Motor neuron (in vitro differentiated cells): Measurements from ENCODE around the gene RGS9. TPM values are rescaled to one million over a fixed set of nuclear protein-coding genes. Genes with fewer than 3 reads are reported as not detected.
"Not testable (repeated sequence)": the region's sequence is repeated elsewhere in the genome, so short reads cannot be mapped to it uniquely, and the experiment has no call there.

Experiments
- ATAC-seq, 8 experiments: fragments of 200-7000 bp; cut with Tn5 transposase; replicated peaks in 6 of 8; 2 replicates each; pipeline ENCODE4 v1.8.0; 2021; ENCODE audit warnings: mild to moderate bottlenecking in 8 of 8, moderate library complexity in 8 of 8
- H3K27ac ChIP-seq, 2 donors: fragments of 250-450 bp; sonication (Bioruptor Pico); 2 replicates each; pipeline ENCODE4 v1.9.0; 2021; ENCODE audit warnings: antibody characterized with exemption in 2 of 2, mild to moderate bottlenecking in 2 of 2, moderate library complexity in 1 of 2
- H3K4me1 ChIP-seq, 2 donors: fragments of 250-450 bp; sonication (Bioruptor Pico); replicated peaks in 1 of 2; 2 replicates each; pipeline ENCODE4 v1.6.1; 2021; ENCODE audit warnings: antibody characterized with exemption in 2 of 2, mild to moderate bottlenecking in 2 of 2, moderate library complexity in 1 of 2
- H3K4me3 ChIP-seq, 5 donors: fragments of 250-450 bp; sonication (Bioruptor Pico); 2 replicates each; pipeline ENCODE4 v1.9.0; 2021; ENCODE audit warnings: antibody characterized with exemption in 5 of 5, mild to moderate bottlenecking in 5 of 5, moderate library complexity in 4 of 5
- WGBS, 10 experiments: fragments of 450-650 bp; shearing (Covaris generic); methylation state at CpG; one replicate each; pipeline ENCODE4 v1.0.0; 2022; 5-methylcytosine and 5-hydroxymethylcytosine counted together
- in situ Hi-C, 9 experiments: fragments of 400-800 bp; cut with MboI; loops; one replicate each; pipeline ENCODE4 v1.15.0; 2021; ENCODE audit warnings: low sequenced_read_pairs in 9 of 9, low pct_unique_long_range_greater_than_20kb in 2 of 9; ENCODE audit not compliant: unreplicated experiment in 9 of 9
- total RNA-seq, 8 experiments: library from RNA; unstranded; fragments of 300-600 nt; gene quantifications; 2 replicates each; pipeline versions ENCODE4 v1.2.3 to v1.2.4, GENCODE V29; 2022

Gene RGS9
- total RNA-seq, 8 experiments from 2014 or later, result 0.46 to 52.0 (median 4.5) TPM

DNA sequence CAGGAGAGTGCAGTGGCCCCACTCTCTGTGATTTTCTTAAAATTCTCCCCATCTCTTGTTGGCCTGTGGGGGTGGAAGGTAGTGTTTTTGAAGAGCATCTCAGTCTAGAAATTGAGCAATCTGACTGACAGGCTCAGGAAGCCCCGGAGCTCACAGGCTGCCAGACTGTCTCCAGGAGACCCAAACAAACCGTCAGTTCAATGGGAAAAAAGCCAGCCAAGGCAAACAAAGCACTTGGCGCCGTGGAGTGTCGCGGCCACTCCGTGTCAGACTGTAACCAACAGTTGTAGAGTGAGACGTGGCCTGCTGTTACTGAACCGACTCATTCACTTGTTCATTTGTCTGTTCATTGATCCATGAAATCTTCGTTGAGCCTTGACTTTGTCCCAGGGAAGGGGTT is 33.7 kb downstream of the RGS9 start:
- Histone ChIP-seq H3K4me3 (no peak overlapping the region), H3K27ac (no peak overlapping the region), H3K4me1 (peaks cover 14 to 25% of the 10 kb centered on the region in 2 donors)
- 53 to 92% (median 68%) methylated on average over 1 to 8 of the region's 10 CpGs; no CpG with 5 or more reads in 4 of the 10 experiments for WGBS, 10 experiments
- in situ Hi-C loops, result no loop called here
- ATAC-seq, result peak in 1 of 8 experiments; percentile 64

DNA sequence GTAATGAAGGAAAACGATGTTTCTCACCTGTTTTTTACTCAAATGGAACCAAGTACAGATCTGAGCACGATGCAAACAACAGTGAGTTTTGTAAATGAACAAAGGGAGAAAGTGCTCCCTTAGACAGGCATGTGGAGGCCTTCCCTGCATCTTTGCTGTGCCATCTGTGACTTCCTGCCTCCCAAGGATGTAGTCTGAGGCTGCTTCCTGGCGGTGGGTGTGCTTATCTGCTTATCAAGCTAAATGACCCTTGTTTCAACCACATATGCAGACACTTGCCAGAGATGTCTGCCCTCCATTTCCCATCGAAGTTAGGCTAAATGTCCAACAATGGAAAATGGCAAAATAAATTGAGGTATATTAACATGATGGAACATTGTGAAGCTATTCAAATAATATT is 34.6 kb downstream of the RGS9 start:
- Histone ChIP-seq H3K27ac (no peak overlapping the region), H3K4me3 (no peak overlapping the region), H3K4me1 (peaks cover 8 to 22% of the 10 kb centered on the region in 2 donors)
- 29 to 95% (median 57%) methylated on average over 1 to 4 of the region's 4 CpGs; no CpG with 5 or more reads in 5 of the 10 experiments for WGBS, 10 experiments
- no peak for ATAC-seq
- in situ Hi-C loops, result no loop called here

DNA sequence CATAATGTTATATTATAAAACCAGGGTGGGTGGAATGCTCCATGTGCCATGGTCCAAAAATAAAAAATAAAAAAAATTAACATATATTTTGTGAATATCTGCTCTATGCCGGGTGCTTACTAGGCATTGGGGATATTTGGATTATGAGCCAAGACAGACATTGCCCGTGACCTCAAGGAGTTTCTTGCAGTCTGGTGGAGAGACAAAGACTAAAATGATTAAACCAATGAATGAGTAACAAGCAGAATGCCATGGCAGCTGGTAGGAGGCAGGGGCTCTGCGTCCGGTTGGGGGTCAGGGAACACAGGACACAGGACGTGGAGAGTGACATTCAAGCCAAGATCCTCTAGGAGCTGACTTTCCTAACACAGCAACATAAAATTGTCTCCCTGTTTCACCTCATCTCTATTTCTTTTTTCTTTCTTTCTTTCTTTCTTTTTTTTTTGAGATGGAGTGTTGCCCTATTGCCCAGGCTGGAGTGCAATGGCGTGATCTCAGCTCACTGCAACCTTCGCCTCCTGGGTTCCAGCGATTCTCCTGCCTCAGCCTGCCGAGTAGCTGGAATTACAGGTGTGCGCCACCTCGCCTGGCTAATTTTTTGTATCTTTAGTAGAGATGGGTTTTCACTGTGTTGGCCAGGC is 35.4 kb downstream of the RGS9 start:
- WGBS, 10 experiments, result 71 to 96% (median 92%) methylated on average over 2 to 10 of the region's 11 CpGs; no CpG with 5 or more reads in 2 of the 10 experiments
- in situ Hi-C loops, result no loop called here
- ATAC-seq, result no peak

DNA sequence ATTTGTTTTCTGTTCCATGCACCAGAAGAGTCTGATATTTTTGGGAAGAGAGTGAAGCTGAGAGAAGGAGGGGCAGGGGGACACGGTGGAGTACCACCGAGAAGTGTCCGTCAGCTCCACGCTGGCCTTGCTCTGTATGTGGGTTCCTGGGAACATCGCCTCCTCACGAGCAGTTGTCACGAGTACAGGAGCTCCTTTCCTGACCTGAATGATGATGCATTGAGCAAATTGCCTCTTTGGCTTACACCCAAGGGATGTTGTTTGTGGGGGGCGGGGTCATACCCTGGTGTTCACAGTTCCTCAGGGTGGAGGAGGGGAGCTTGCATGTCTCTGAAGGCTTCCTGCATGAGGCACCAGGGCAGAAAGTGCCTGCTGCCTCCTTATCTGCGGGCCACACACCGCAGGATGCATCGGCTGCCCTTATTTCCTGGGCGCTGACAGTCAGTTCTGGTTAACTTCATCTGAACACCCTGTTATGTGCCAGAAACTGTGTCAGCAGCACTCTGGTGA is 36.2 kb downstream of the RGS9 start:
- Histone ChIP-seq H3K4me3 (no peak overlapping the region), H3K27ac (peak overlapping the region in 1 of 2 donors; percentile 70), H3K4me1 (peaks cover 10 to 19% of the 10 kb centered on the region in 2 donors)
- peak in 7 of 8 experiments; percentile 30 to 93 (median 90) for ATAC-seq
- in situ Hi-C loops, result no loop called here
- WGBS, 10 experiments, result 30 to 100% (median 65%) methylated on average over 1 to 9 of the region's 12 CpGs

More for the DNA sequence above, 35.4 kb downstream of the RGS9 start:
- H3K4me3 ChIP-seq, result no peak overlapping the region
- peaks cover 4 to 16% of the 10 kb centered on the region in 2 donors for H3K4me1 ChIP-seq
- H3K27ac ChIP-seq, result peak overlapping the region in 1 of 2 donors; percentile 70

DNA sequence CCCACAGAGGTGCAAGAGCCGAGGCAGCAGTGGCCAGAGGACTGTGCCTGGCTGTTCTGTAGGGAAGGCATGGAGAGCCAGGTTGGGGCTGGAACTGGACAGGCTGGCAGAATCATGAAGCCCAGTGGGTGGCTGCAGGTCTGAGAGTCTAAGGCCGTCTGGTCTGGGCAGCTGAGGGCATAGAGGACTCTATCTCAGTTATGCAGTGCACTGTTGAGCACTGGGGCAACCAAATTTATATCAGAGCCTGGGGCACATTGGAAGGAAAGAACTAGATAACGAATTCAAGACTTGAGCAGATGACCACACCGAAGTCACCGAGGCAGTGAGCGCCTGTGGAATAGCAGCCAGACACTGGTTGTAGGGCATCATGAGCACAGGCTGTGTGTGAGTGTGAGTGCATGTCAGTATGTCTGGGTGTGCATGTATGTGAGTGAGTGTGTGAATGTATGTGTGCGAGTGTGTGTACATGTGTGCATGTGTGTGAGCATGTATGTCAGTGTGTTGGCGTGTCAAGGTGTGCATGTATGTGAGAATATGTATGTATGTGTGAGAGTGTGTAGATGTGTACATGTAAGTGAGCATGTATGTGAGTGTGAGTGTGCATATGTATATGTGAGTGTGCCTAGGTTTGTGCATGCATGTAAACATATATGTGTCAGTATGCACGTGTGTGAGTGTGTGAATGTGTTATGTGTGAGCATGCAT is 37.0 kb downstream of the RGS9 start:
- Histone ChIP-seq H3K27ac (no peak overlapping the region), H3K4me1 (peaks cover 18 to 26% of the 10 kb centered on the region in 2 donors), H3K4me3 (no peak overlapping the region)
- in situ Hi-C loops, result no loop called here
- WGBS, 10 experiments, result 64 to 100% (median 83%) methylated on average over 1 to 8 of the region's 9 CpGs; no CpG with 5 or more reads in 1 of the 10 experiments
- no peak for ATAC-seq

DNA sequence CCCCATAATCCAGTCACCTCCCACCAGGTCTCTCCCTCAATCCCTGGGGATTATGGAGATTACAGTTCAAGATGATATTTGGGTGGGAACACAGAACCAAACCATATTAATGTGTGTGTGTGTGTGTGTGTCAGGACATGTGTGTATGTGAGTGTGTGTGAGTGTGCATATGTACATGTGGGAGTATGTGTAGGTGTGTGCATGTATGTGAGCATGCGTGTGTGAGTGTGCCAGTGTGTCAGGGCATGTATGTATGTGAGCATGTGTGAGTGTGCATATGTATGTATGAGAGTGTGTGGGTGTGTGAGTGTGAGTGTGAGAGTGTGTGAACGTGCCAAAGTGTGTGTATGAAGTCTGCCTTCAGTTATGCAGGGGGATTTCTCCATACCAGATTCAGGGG is 37.8 kb downstream of the RGS9 start:
- 40 to 100% (median 65%) methylated on average over 1 to 2 of the region's 2 CpGs; no CpG with 5 or more reads in 5 of the 10 experiments for WGBS, 10 experiments
- peaks cover 26 to 32% of the 10 kb centered on the region in 2 donors for H3K4me1 ChIP-seq
- in situ Hi-C loops, result loop anchor here in 1 of 9 experiments (25.0 kb wide), 1 partner anchor 238 kb away; no protein-coding TSS in a partner anchor
- H3K27ac ChIP-seq, result no peak overlapping the region
- no peak for ATAC-seq
- H3K4me3 ChIP-seq, result no peak overlapping the region

DNA sequence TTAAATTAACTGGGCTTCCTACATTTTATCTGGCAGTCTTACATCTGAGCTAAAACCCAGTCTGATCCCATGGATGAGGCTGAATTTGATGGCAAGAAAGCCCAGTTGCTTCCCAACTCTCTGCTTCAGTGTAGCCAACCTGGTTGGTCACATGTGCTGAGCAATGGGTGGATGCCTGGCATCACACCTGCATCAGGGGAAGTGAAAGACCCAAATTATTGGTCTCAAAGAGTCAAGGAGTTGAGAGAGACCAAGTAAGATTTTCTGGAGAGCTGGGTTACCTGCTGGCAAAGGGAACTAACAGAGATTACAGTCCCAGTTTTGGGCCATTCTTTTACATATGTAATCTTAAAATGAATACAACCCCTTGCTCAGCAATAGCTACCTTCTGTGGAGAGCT is 38.8 kb downstream of the RGS9 start:
- no peak overlapping the region for H3K4me3 ChIP-seq
- peaks cover 31 to 40% of the 10 kb centered on the region in 2 donors for H3K4me1 ChIP-seq
- no peak for ATAC-seq
- in situ Hi-C loops, result loop anchor here in 1 of 9 experiments (25.0 kb wide), 1 partner anchor 239 kb away; no protein-coding TSS in a partner anchor
- H3K27ac ChIP-seq, result no peak overlapping the region

DNA sequence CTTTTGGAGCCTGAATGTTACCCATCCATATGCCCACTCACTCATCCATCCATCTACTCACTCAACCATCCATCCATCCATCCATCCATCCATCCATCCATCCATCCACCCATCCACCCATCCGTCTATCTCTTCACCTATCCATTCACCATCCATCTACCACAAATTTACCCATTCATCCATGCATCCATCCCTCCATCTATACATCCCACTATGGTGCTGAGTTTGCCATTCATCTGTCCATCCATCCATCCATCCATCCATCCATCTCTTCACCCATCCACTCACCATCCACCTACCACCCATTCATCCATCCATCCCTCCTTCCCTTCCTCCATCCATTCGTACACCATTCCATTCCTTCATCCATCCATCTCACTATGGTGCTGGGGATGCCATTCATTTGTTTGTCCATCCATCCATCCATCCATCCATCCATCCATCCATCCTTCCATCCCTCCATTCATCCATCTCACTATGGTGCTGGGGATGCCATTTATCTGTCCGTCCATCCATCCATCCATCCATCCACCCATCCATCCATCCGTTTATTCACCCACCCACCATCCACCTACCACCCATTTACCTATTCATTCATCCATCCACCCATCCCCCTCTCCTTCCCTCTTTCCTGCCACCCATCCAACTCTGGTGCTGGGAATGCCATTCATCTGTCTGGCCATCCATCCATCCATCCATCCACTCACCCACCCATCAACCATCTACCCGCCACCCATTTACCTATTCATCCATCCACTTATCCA is 39.7 kb downstream of the RGS9 start:
- no peak overlapping the region for H3K27ac ChIP-seq
- peaks cover 31 to 40% of the 10 kb centered on the region in 2 donors for H3K4me1 ChIP-seq
- no peak overlapping the region for H3K4me3 ChIP-seq
- 60 to 100% (median 88%) methylated on average over 1 to 5 of the region's 5 CpGs; no CpG with 5 or more reads in 1 of the 10 experiments for WGBS, 10 experiments
- in situ Hi-C loops, result loop anchor here in 1 of 9 experiments (25.0 kb wide), 1 partner anchor 240 kb away; no protein-coding TSS in a partner anchor
- ATAC-seq, result no peak

DNA sequence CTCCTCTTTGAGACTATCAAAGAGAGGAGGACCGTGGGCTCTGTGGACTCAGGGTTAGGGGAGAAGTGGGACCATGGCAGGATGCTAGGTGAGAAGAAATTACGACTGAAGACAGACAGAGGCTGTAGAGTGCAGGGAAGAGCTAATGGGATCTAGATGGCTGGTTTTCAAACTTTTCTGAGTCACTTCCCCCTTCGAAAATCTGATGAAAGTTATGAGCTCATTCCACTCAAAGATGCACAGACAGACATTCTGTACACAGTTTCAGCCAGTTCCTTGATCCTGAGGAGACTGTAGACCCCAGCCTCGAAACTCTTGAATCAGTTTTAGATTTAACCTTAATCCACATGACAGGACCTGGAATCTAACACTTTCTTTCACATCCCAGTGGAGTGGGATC is 40.7 kb downstream of the RGS9 start:
- Histone ChIP-seq H3K27ac (no peak overlapping the region), H3K4me3 (no peak overlapping the region), H3K4me1 (peaks cover 31 to 35% of the 10 kb centered on the region in 2 donors)
- in situ Hi-C loops, result loop anchor here in 1 of 9 experiments (25.0 kb wide), 1 partner anchor 241 kb away; no protein-coding TSS in a partner anchor
- ATAC-seq, result no peak
- 20 to 100% (median 70%) methylated on average over 1 to 3 of the region's 4 CpGs; no CpG with 5 or more reads in 2 of the 10 experiments for WGBS, 10 experiments

DNA sequence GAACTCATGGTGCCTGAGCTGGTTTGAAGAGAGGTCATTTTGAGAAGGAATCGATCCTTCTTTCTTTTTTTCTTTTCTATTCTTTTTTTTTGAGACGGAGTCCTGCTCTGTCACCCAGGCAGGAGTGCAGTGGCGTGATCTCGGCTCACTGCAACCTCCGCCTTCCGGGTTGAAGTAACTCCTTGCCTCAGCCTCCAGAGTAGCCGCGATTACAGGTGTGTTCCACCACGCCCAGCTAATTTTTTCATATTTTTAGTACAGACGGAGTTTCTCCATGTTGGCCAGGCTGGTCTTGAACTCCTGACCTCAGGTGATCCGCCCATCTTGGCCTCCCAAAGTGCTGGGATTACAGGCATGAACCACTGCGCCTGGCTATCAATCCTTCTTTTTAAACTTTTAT is 43.1 kb downstream of the RGS9 start:
- not testable (repeated sequence) for ATAC-seq, H3K4me3 ChIP-seq
- in situ Hi-C loops, result loop anchor here in 1 of 9 experiments (25.0 kb wide), 1 partner anchor 243 kb away; no protein-coding TSS in a partner anchor
- 78 to 100% (median 87%) methylated on average over 1 to 12 of the region's 12 CpGs; no CpG with 5 or more reads in 2 of the 10 experiments for WGBS, 10 experiments
- Histone ChIP-seq H3K4me1 (peaks cover 29 to 37% of the 10 kb centered on the region in 2 donors), H3K27ac (peak overlapping the region; percentile 67 to 78)

DNA sequence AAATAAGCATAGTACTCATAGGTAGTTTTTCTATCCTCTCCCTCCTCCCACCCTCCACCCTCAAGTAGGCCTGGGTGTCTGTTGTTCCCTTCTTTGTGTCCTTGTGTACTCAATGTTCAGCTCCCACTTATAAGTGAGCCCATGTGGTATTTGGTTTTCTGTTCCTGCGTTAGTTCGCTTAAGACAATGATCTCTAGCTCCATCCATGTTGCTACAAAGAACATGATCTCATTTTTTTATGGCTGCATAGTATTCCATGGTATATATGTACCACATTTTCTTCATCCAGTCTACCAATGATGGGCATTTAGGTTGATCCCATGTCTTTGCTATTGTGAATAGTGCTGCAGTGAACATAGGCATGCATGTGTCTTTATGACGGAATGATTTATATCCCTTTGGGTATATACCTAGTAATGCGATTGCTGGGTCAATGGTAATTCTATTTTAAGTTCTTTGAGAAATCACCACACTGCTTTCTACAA is 43.6 kb downstream of the RGS9 start:
- 86 to 100% (median 97%) methylated on average over 1 to 4 of the region's 4 CpGs; no CpG with 5 or more reads in 1 of the 10 experiments for WGBS, 10 experiments
- H3K4me1 ChIP-seq, result peaks cover 32 to 42% of the 10 kb centered on the region in 2 donors
- not testable (repeated sequence) for ATAC-seq, H3K27ac ChIP-seq, H3K4me3 ChIP-seq
- in situ Hi-C loops, result loop anchor here in 1 of 9 experiments (25.0 kb wide), 1 partner anchor 243 kb away; no protein-coding TSS in a partner anchor
